GM19372 (cell line): Measurements from ENCODE around the gene SPDYE3.
"Not testable (repeated sequence)": the region's sequence is repeated elsewhere in the genome, so short reads cannot be mapped to it uniquely, and the experiment has no call there.

ENCODE experiments used
- ATAC-seq: cut with Tn5 transposase; IDR thresholded peaks from one replicate; pipeline ENCODE4 v1.9.1; 2021; ENCODE audit warnings: mild to moderate bottlenecking, low read depth, moderate library complexity; ENCODE audit not compliant: unreplicated experiment

The SPDYE3 gene

GRCh38 chr7:100348805-100349204 is 41.3 kb downstream of the SPDYE3 start:
- no peak for ATAC-seq

GRCh38 chr7:100349757-100350156 is 42.3 kb downstream of the SPDYE3 start:
- no peak for ATAC-seq

- ATAC-seq, result no peak
Observed at GRCh38 chr7:100351657-100352058, 44.2 kb downstream of the SPDYE3 start.

GRCh38 chr7:100352230-100352781 is 44.8 kb downstream of the SPDYE3 start:
- ATAC-seq, result not testable (repeated sequence)

GRCh38 chr7:100352984-100353684 is 45.6 kb downstream of the SPDYE3 start:
- no peak for ATAC-seq

GRCh38 chr7:100353685-100354330 is 46.3 kb downstream of the SPDYE3 start:
- no peak for ATAC-seq

- ATAC-seq, result no peak
Observed at GRCh38 chr7:100356416-100357068, 49.0 kb downstream of the SPDYE3 start.

GRCh38 chr7:100357131-100357561 is 49.6 kb downstream of the SPDYE3 start:
- ATAC-seq, result no peak

- no peak for ATAC-seq
Observed at GRCh38 chr7:100358027-100358856, 50.7 kb downstream of the SPDYE3 start, which contains the start of gene PILRB. Gene PILRB (plus strand): TSS chr7:100358117. CDS start chr7:100358303, 186 bp downstream.

- ATAC-seq, result no peak
Observed at GRCh38 chr7:100358857-100359212, 51.3 kb downstream of the SPDYE3 start.

- no peak for ATAC-seq
Observed at GRCh38 chr7:100360135-100360854, 52.8 kb downstream of the SPDYE3 start.

GRCh38 chr7:100363098-100363497 is 55.6 kb downstream of the SPDYE3 start:
- ATAC-seq, result no peak

GRCh38 chr7:100363797-100364196 is 56.3 kb downstream of the SPDYE3 start:
- ATAC-seq, result not testable (repeated sequence)

- no peak for ATAC-seq
Observed at GRCh38 chr7:100364480-100364879, 57.0 kb downstream of the SPDYE3 start.

GRCh38 chr7:100365998-100366367 is 58.5 kb downstream of the SPDYE3 start:
- ATAC-seq, result not testable (repeated sequence)

- ATAC-seq, result no peak
Observed at GRCh38 chr7:100366411-100367250, 59.1 kb downstream of the SPDYE3 start.

GRCh38 chr7:100367251-100367620 is 59.7 kb downstream of the SPDYE3 start:
- ATAC-seq, result no peak

- ATAC-seq, result no peak
Observed at GRCh38 chr7:100367676-100368613, 60.4 kb downstream of the SPDYE3 start.
